SK-N-SH (cell line): ENCODE measurements around the gene DDX19B. TPM values are rescaled to one million over a fixed set of nuclear protein-coding genes. Genes with fewer than 3 reads are reported as not detected.
"Not testable (repeated sequence)": the region's sequence is repeated elsewhere in the genome, so short reads cannot be mapped to it uniquely, and the experiment has no call there.

Experiments
- CTCF ChIA-PET: fragments of 300-600, 350-600 bp; formaldehyde crosslinking; extraction: SDS; loops from one replicate; lab custom pipeline; 2021; lab: Yijun Ruan, JAX
- POLR2A ChIA-PET: fragments of 350-600 bp; sonication (Branson Sonifier 250); formaldehyde crosslinking; extraction: SDS; loops from one replicate; lab custom pipeline; 2020; ENCODE audit warnings: antibody characterized with exemption, inconsistent platforms; lab: Yijun Ruan, JAX
- DNase-seq: peaks from one replicate; pipeline ENCODE4 v3.0.0; 2012
- H2AFZ ChIP-seq: fragments of 200-600 bp; sonication (generic); 2 replicates; pipeline ENCODE4 v1.8.1; 2016; ENCODE audit warnings: antibody characterized with exemption, mild to moderate bottlenecking, low read depth
- H3F3A ChIP-seq: fragments of 200-600 bp; sonication (generic); replicated peaks from 2 replicates; pipeline ENCODE3; 2016; ENCODE audit warnings: antibody characterized with exemption, mild to moderate bottlenecking; ENCODE audit not compliant: insufficient read depth
- H3K27ac ChIP-seq, 2 experiments: fragments of 200-500 bp in 1 of 2; fragments of 200-600 bp in 1 of 2; sonication (Bioruptor generic) in 1 of 2; sonication (generic), shearing (Covaris generic) in 1 of 2; 2 replicates each; pipeline versions ENCODE4 v1.5.1 to v1.6.1; 2014 to 2016; ENCODE audit warnings: low read depth in 2 of 2, inconsistent platforms in 1 of 2, low read length in 1 of 2, mild to moderate bottlenecking in 1 of 2, mixed read lengths in 1 of 2
- H3K27me3 ChIP-seq: fragments of 200-600 bp; sonication (generic), shearing (Covaris generic); 2 replicates; pipeline ENCODE4 v1.6.1; 2016; ENCODE audit warnings: mixed run types; ENCODE audit not compliant: insufficient read depth
- H3K36me3 ChIP-seq, 2 experiments: fragments of 200-500 bp in 1 of 2; fragments of 200-600 bp in 1 of 2; sonication (Bioruptor generic) in 1 of 2; sonication (generic) in 1 of 2; replicated peaks in 1 of 2; 2 replicates each; pipeline versions ENCODE3 to v1.5.1; 2014 to 2016; ENCODE audit warnings: low read length in 1 of 2, mild to moderate bottlenecking in 1 of 2; ENCODE audit not compliant: insufficient read depth in 2 of 2, control insufficient read depth in 1 of 2
- H3K4me1 ChIP-seq, 2 experiments: fragments of 200-500 bp in 1 of 2; fragments of 200-600 bp in 1 of 2; sonication (Bioruptor generic) in 1 of 2; sonication (generic), shearing (Covaris generic) in 1 of 2; 2 replicates each; pipeline versions ENCODE4 v1.5.1 to v1.6.1; 2014 to 2016; ENCODE audit warnings: low read depth in 1 of 2, low read length in 1 of 2, mixed run types in 1 of 2; ENCODE audit not compliant: insufficient read depth in 2 of 2, control insufficient read depth in 1 of 2
- H3K4me2 ChIP-seq: fragments of 200-600 bp; sonication (generic), shearing (Covaris generic); 2 replicates; pipeline ENCODE4 v1.6.1; 2017; ENCODE audit warnings: mixed run types
- H3K4me3 ChIP-seq, 2 experiments: fragments of 200-500 bp in 1 of 2; fragments of 200-600 bp in 1 of 2; sonication (Bioruptor generic) in 1 of 2; sonication (generic), shearing (Covaris generic) in 1 of 2; 2 replicates each; pipeline versions ENCODE4 v1.5.1 to v1.8.1; 2014 to 2016; ENCODE audit warnings: low read depth in 2 of 2, inconsistent platforms in 1 of 2, low read length in 1 of 2, mild to moderate bottlenecking in 1 of 2, mixed read lengths in 1 of 2, moderate library complexity in 1 of 2
- H3K79me2 ChIP-seq: fragments of 200-600 bp; sonication (generic); 2 replicates; pipeline ENCODE4 v1.8.1; 2017; ENCODE audit warnings: mild to moderate bottlenecking; ENCODE audit not compliant: insufficient read depth
- H3K9ac ChIP-seq: fragments of 200-600 bp; sonication (generic); 2 replicates; pipeline ENCODE4 v1.6.1; 2017; ENCODE audit warnings: mixed run types
- H3K9me2 ChIP-seq: fragments of 200-600 bp; sonication (generic); 2 replicates; pipeline ENCODE4 v1.6.1; 2017; ENCODE audit warnings: mixed run types
- H3K9me3 ChIP-seq: fragments of 200-600 bp; sonication (generic); 2 replicates; pipeline ENCODE4 v1.6.1; 2017; ENCODE audit warnings: mixed run types, mild to moderate bottlenecking, moderate library complexity
- H4K20me1 ChIP-seq: fragments of 200-600 bp; sonication (generic); 2 replicates; pipeline ENCODE4 v1.6.1; 2017; ENCODE audit warnings: mild to moderate bottlenecking, mixed run types; ENCODE audit not compliant: insufficient read depth
- EZH2phosphoT487 ChIP-seq: fragments of 200-600 bp; sonication (generic); IDR thresholded peaks from 2 replicates; pipeline ENCODE4 v1.6.1; 2017; ENCODE audit warnings: low read depth, mixed run types, mild to moderate bottlenecking, antibody characterized with exemption, moderate library complexity, borderline replicate concordance
- FOXJ3 ChIP-seq: sonication (generic); formaldehyde crosslinking; IDR thresholded peaks from 2 replicates; pipeline ENCODE4 v1.5.1; 2020; ENCODE audit warnings: mild to moderate bottlenecking, missing genetic modification reagents
- NFIC ChIP-seq: IDR thresholded peaks from 2 replicates; pipeline ENCODE4 v1.4.0; 2012; ENCODE audit warnings: borderline replicate concordance
- NRF1 ChIP-seq: IDR thresholded peaks from 2 replicates; pipeline ENCODE4 v1.6.1; 2012; ENCODE audit warnings: low read depth, mild to moderate bottlenecking, low read length
- RAD21 ChIP-seq: IDR thresholded peaks from 2 replicates; pipeline ENCODE4 v1.6.1; 2012; ENCODE audit warnings: mild to moderate bottlenecking, low read length
- SMC3 ChIP-seq: IDR thresholded peaks from 2 replicates; pipeline ENCODE4 v1.6.1; 2012; ENCODE audit warnings: low read depth, low read length, improper control_type of control experiment
- TAF1 ChIP-seq: IDR thresholded peaks from 2 replicates; pipeline ENCODE4 v1.6.1; 2012; ENCODE audit warnings: low read depth, mild to moderate bottlenecking, low read length, moderate library complexity, borderline replicate concordance
- whole genome bisulfite sequencing: methylation state at CpG from one replicate; pipeline ENCODE4 v1.1.6; 2017; ENCODE audit warnings: low lambda C conversion rate; 5-methylcytosine and 5-hydroxymethylcytosine counted together
- polyA plus RNA-seq, 3 experiments: library from polyadenylated mRNA; depleted of rRNA; stranded (reverse); fragments of >200 nt; gene quantifications; 2 replicates each; pipeline ENCODE4 v1.2.3, GENCODE V29; 2012
- TF ChIP-seq, protein P1 (sequence below): fragments of 200-600 bp; sonication (generic); IDR thresholded peaks from 2 replicates; pipeline ENCODE4 v1.6.1; 2017; ENCODE audit warnings: antibody characterized with exemption, mild to moderate bottlenecking, moderate library complexity

Gene DDX19B
- polyA plus RNA-seq, 1 of the 3 experiments (the other 2 are of a cell fraction), result 43.6 TPM

- TF ChIP-seq EZH2phosphoT487, result no peak
- TF ChIP-seq NFIC, result no peak
- no peak for TF ChIP-seq TAF1
- no peak for TF ChIP-seq FOXJ3 (CRISPR knock-in tag)
Measured at GRCh38 chr16:70359552-70359951, 60.6 kb downstream of the DDX19B start.

GRCh38 chr16:70364399-70364798 is 65.4 kb downstream of the DDX19B start:
- no peak for DNase-seq
- Histone ChIP-seq H3K4me3 (no peak overlapping the region), H3F3A (peaks cover 17% of the 10 kb centered on the region), H3K9me2 (no peaks in the 10 kb centered on the region), H3K4me1 (no peaks in the 10 kb centered on the region), H3K36me3 (peaks cover 41 to 67% of the 10 kb centered on the region in 2 experiments), H4K20me1 (no peaks in the 10 kb centered on the region), H3K9ac (no peak overlapping the region), H3K4me2 (no peak overlapping the region), H3K27me3 (no peaks in the 10 kb centered on the region), H3K79me2 (no peaks in the 10 kb centered on the region), H3K27ac (no peak overlapping the region), H2AFZ (no peak overlapping the region), H3K9me3 (no peaks in the 10 kb centered on the region)
- WGBS, result 96% methylated on average over 4 of the region's 5 CpGs
- no peak for TF ChIP-seq NRF1
- ChIA-PET POLR2A (interaction anchor here (0.6 kb wide), 1 partner anchor 9 kb away, joined by 5 read pairs; no protein-coding TSS in a partner anchor), CTCF (interaction anchor here (0.9 to 2.4 kb wide), 3 partner anchors 17 to 289 kb away, joined by 3 to 9 read pairs (median 3); partner anchors contain the start of gene DDX19A)

More at GRCh38 chr16:70359552-70359951, 60.6 kb downstream of the DDX19B start:
- Histone ChIP-seq H3K4me1 (no peaks in the 10 kb centered on the region), H3K36me3 (peaks cover 50 to 78% of the 10 kb centered on the region in 2 experiments), H3K4me3 (no peak overlapping the region), H2AFZ (no peak overlapping the region), H3K9me3 (no peaks in the 10 kb centered on the region), H3K9ac (no peak overlapping the region), H4K20me1 (no peaks in the 10 kb centered on the region), H3K27ac (no peak overlapping the region), H3K9me2 (no peaks in the 10 kb centered on the region), H3K4me2 (no peak overlapping the region), H3K27me3 (no peaks in the 10 kb centered on the region), H3K79me2 (peaks cover 5% of the 10 kb centered on the region; the same call in 1 of the 2 replicates), H3F3A (peaks cover 13% of the 10 kb centered on the region)
- no peak for DNase-seq
- POLR2A ChIA-PET, result interaction anchor here (1.3 to 1.9 kb wide), 2 partner anchors 13 to 71 kb away, joined by 4 to 5 read pairs; partner anchors contain the start of genes AARS1 and DDX19A
- CTCF ChIA-PET, result interaction anchor here (0.8 to 2.2 kb wide), 5 partner anchors 10 to 296 kb away, joined by 3 to 8 read pairs (median 3); no protein-coding TSS in a partner anchor
- 95% methylated on average over 7 of the region's 7 CpGs for WGBS

GRCh38 chr16:70370145-70370544 is 71.2 kb downstream of the DDX19B start:
- TF ChIP-seq SMC3, result peak; percentile 49
- TF ChIP-seq RAD21, result peak; percentile 54
- TF ChIP-seq, protein P1, sequence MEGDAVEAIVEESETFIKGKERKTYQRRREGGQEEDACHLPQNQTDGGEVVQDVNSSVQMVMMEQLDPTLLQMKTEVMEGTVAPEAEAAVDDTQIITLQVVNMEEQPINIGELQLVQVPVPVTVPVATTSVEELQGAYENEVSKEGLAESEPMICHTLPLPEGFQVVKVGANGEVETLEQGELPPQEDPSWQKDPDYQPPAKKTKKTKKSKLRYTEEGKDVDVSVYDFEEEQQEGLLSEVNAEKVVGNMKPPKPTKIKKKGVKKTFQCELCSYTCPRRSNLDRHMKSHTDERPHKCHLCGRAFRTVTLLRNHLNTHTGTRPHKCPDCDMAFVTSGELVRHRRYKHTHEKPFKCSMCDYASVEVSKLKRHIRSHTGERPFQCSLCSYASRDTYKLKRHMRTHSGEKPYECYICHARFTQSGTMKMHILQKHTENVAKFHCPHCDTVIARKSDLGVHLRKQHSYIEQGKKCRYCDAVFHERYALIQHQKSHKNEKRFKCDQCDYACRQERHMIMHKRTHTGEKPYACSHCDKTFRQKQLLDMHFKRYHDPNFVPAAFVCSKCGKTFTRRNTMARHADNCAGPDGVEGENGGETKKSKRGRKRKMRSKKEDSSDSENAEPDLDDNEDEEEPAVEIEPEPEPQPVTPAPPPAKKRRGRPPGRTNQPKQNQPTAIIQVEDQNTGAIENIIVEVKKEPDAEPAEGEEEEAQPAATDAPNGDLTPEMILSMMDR, result peak; percentile 78
- H3K9me2 ChIP-seq, H3K4me2 ChIP-seq, H3K4me1 ChIP-seq, H3K79me2 ChIP-seq, H3K27me3 ChIP-seq, H3K9ac ChIP-seq, H3K4me3 ChIP-seq, H3K9me3 ChIP-seq, H4K20me1 ChIP-seq, H3K27ac ChIP-seq, H2AFZ ChIP-seq: not testable (repeated sequence)
- peaks cover 20 to 55% of the 10 kb centered on the region in 2 experiments for H3K36me3 ChIP-seq
- peaks cover 22% of the 10 kb centered on the region for H3F3A ChIP-seq
- ChIA-PET CTCF (interaction anchor here (0.9 to 2.4 kb wide), 9 partner anchors 8 to 284 kb away, joined by 3 to 9 read pairs (median 4); partner anchors contain the start of genes IL34 and ST3GAL2), POLR2A (interaction anchor here (0.6 to 1.2 kb wide), 5 partner anchors 45 to 401 kb away, joined by 3 to 4 read pairs (median 3); no protein-coding TSS in a partner anchor)
- WGBS, result 78% methylated on average over 10 of the region's 10 CpGs
- DNase-seq, result peak; percentile 32
